Fibroblast of pulmonary artery (primary cell): ENCODE results near the gene INPP4A.

ENCODE experiments used
- DNase-seq: peaks from one replicate; pipeline ENCODE4 v3.0.0-alpha.2; 2010; ENCODE audit warnings: low read depth
- H3K4me3 ChIP-seq: replicated peaks from 2 replicates; pipeline ENCODE4 v1.5.1; 2011; ENCODE audit warnings: low read depth, mild to moderate bottlenecking, control low read depth, low read length, moderate library complexity
- TF ChIP-seq, protein P1 (sequence below): IDR thresholded peaks from 2 replicates; pipeline ENCODE4 v1.5.1; 2011; ENCODE audit warnings: mild to moderate bottlenecking, control low read depth, low read length, inconsistent platforms; ENCODE audit errors: missing control alignments

The INPP4A gene

DNA sequence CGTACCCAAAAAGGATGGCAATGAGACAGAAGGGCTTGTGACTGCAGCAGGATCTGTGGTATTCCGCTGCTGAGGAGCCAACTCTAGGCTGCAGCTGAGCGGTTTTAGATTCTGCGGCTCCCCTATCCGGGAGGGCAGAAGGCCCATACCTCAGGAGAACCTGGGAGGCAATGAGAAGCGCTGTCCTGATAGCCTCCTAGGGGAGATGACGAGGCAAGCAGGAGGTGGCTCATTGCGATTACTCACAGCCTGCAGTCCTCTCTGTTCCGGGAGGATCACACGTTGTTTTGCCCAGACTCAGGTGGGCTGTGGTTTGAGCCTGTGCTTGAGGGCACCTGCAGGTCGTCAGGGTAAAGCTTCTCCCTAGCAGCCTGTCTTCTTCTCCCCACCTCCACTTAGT is 98.6 kb downstream of the INPP4A start:
- no peak overlapping the region for H3K4me3 ChIP-seq
- no peak for DNase-seq
- TF ChIP-seq, protein P1, sequence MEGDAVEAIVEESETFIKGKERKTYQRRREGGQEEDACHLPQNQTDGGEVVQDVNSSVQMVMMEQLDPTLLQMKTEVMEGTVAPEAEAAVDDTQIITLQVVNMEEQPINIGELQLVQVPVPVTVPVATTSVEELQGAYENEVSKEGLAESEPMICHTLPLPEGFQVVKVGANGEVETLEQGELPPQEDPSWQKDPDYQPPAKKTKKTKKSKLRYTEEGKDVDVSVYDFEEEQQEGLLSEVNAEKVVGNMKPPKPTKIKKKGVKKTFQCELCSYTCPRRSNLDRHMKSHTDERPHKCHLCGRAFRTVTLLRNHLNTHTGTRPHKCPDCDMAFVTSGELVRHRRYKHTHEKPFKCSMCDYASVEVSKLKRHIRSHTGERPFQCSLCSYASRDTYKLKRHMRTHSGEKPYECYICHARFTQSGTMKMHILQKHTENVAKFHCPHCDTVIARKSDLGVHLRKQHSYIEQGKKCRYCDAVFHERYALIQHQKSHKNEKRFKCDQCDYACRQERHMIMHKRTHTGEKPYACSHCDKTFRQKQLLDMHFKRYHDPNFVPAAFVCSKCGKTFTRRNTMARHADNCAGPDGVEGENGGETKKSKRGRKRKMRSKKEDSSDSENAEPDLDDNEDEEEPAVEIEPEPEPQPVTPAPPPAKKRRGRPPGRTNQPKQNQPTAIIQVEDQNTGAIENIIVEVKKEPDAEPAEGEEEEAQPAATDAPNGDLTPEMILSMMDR = no peak

DNA sequence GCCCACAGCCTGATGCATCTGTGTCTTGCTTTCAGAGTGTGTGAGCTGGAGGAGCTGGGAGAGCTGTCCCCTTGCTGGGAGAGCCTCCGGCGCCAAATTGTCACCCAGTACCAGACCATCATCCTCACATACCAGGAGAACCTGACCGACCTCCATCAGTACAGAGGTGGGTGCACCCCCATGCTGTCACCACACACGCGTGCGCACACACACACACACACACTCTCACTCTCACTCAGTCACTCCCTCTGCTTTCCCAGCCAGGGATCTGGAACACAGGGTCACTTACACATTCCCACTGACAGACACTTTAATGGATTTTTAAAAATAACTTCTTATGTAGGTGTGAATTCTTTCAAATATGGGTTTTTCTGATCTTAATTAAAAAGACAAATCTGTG is 99.2 kb downstream of the INPP4A start:
- no peak for DNase-seq
- H3K4me3 ChIP-seq = no peak overlapping the region
- TF ChIP-seq, protein P1 = no peak

DNA sequence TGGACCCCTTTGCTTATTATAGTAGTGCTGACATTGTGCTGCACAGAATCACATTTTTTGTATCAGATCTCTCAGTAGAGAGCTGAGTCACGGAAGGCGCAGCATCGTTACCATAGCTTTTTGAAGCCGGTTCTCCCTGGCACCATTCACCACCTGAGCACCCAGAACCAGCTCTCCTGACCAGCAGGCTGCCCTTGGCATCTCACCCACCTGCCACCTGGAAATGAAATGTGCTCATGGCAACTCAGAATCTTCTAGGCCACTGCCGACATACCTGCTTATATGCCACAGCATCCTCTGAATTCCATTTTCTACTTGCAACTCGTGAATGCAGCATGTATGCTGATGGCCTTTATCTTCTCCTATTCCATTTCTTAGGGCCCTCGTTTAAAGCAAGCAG is 100.9 kb downstream of the INPP4A start:
- no peak overlapping the region for H3K4me3 ChIP-seq
- no peak for DNase-seq
- TF ChIP-seq, protein P1 = no peak

DNA sequence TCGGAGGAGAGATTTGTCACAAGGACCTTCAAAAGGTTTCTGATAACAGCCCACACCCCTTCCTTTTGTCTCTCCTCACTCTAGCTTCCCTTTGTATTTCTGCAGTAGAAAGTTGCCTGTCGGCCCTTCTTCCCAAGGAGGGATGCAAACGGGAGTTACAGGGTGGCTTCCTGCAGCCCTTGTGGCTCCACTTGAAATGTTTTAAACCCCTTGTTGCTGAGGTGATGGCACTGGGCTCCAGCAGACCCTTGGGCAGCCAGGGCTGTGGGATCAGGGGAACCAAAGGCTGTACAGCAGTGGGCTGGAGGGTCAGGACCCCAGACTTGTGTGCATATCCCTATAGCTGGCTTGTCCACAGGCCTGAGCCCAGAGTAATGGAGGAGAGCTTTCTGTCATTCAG is 101.5 kb downstream of the INPP4A start:
- DNase-seq = no peak
- no peak overlapping the region for H3K4me3 ChIP-seq
- TF ChIP-seq, protein P1 = no peak

DNA sequence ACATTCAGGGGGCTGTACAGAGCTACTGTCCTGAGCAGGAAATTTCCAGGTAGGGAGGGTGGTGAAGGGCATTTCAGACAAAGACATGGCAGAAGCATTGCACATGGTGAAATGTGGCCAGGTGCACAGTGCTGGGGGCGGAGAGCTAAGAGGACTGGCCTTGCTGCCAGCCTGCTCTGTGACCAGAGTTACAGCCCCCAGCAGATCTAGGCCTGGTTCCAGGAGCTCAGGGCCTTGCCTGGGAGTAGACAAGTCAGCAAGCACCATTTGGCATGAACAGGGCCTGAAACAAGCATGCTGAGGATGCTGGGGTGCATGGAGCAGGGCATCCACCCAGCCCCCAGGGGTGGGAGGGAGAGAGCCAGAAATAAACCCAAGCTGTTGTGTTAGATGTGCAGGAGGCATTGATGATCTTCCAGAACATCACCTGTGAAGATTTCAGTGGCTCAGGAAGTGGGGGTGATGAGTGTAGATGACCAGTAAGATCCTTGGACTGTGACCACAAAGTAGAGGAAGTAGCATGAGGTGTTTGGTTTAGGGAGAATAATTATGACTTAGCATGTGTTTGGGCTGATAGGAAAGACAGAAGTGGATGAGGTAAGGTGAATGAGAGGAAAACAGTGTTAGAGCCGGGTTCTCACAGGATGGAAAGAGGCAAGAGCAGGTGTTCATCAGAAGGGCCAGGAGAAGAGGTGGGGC is 102.6 kb downstream of the INPP4A start:
- H3K4me3 ChIP-seq = no peak overlapping the region
- no peak for DNase-seq
- TF ChIP-seq, protein P1 = no peak

DNA sequence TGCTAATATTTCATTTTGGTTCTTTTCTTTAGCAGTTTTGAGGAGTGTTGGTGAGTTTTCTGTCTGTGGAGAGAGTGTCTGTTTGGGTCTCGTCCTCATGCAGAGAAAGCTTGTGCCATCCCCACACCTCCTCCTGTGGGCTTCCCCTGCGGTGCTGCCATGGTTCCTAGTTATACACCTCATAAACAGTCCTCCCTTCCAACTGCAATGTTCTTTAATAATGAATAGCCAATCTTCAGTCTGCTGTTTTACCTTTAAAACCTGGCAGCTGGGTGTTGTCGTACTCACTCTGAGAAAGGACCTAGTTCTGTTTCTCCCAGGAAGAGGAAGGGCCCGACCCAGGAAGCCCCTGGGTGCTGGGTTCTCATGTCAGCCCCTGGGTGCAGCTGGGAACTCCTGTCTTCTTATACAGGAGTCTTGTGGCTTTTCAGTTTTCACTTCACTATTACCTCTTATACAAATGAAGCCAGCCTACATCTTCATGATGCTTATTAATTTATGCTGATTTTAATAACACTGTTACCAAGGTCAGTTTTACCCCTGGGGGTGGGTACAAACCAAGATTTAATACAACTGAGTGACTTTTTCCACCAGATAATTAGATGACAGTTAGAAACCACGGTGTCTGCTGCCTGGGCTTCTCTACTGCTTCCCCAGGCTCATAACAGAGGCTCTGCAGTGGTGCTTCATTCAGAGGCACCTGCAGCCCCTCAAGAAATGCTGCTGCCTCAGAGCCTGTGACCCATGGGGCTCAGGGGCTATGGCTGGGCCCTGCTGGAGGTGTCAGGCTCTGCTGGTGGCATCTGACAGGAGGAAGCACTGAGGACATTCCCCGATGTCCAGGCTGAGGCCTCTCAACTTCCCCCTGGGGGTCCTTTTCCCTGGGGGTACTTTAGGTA is 104.5 kb downstream of the INPP4A start:
- no peak overlapping the region for H3K4me3 ChIP-seq
- no peak for DNase-seq
- TF ChIP-seq, protein P1 = no peak

DNA sequence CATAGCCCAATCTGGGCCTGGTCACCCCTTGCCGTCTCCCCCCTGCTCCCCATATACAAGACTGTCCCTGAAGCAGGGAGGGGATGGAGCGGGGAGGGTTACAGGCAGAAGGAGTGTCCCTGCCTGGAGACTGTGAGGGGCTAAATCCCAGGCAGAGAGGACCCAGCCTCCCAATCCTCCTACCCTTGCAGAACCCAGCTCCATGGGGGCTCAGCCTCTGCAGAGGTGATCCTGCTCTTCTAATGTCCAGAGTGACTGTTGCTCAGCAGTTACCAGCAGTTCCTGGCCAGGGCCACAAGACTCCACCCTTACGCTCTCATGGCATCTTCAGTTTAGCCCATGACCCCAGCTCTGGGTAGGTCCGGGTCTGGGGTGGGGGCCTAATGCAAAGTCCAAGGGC is 105.5 kb downstream of the INPP4A start:
- TF ChIP-seq, protein P1 = no peak
- DNase-seq = no peak
- no peak overlapping the region for H3K4me3 ChIP-seq
